Esophagus squamous epithelium (tissue), 5 donors: ENCODE results near the gene DNAL1. TPM values are rescaled to one million over a fixed set of nuclear protein-coding genes. Genes with fewer than 3 reads are reported as not detected.

Experiments used
- DNase-seq: peaks from one replicate; lab custom pipeline; 2025; lab: John Stamatoyannopoulos, UW
- H3K27ac ChIP-seq, 4 donors: fragments of 200-600 bp; sonication (generic); one replicate each; pipeline ENCODE4 v1.5.1; 2016 to 2019; ENCODE audit warnings: mild to moderate bottlenecking in 1 of 4
- H3K27me3 ChIP-seq, 4 donors: fragments of 200-600 bp; sonication (generic); 1 replicate in 3 of 4; 2 replicates in 1 of 4; pipeline versions ENCODE4 v1.5.1 to v1.6.0; 2017 to 2021; ENCODE audit warnings: antibody characterized with exemption in 1 of 4
- H3K36me3 ChIP-seq, 3 donors: fragments of 200-600 bp; sonication (generic); one replicate each; pipeline ENCODE4 v1.5.1; 2016 to 2019
- H3K4me1 ChIP-seq, 3 donors: fragments of 200-600 bp; sonication (generic); one replicate each; pipeline ENCODE4 v1.5.1; 2017 to 2019
- H3K4me3 ChIP-seq, 4 donors: fragments of 200-600 bp; sonication (generic); 1 replicate in 3 of 4; 2 replicates in 1 of 4; pipeline ENCODE4 v1.5.1; 2016 to 2019; ENCODE audit warnings: mild to moderate bottlenecking in 2 of 4, moderate library complexity in 1 of 4
- H3K9me3 ChIP-seq, 3 donors: fragments of 200-600 bp; sonication (generic); one replicate each; pipeline ENCODE4 v1.5.1; 2016 to 2019
- CTCF ChIP-seq, 6 experiments: fragments of 450-650 bp in 4 of 6; fragments of 200-600 bp in 2 of 6; sonication (generic) in 2 of 6; IDR thresholded peaks; one replicate each; pipeline ENCODE4 v1.5.1; 2016 to 2019; ENCODE audit warnings: antibody characterized with exemption in 6 of 6, mild to moderate bottlenecking in 4 of 6, moderate library complexity in 4 of 6
- POLR2A ChIP-seq, 4 donors: fragments of 450-650 bp; IDR thresholded peaks; one replicate each; pipeline ENCODE4 v1.6.1; 2017; ENCODE audit warnings: antibody characterized with exemption in 4 of 4, mild to moderate bottlenecking in 4 of 4, moderate library complexity in 3 of 4
- WGBS, 2 donors: methylation state at CpG; one replicate each; pipeline ENCODE4 v1.1.5; 2018; 5-methylcytosine and 5-hydroxymethylcytosine counted together
- intact Hi-C: fragments of 100-400 bp; cut with DNase I; formaldehyde crosslinking; loops from one replicate; pipeline ENCODE4 v1.15.0; 2022
- total RNA-seq, 4 donors: library from RNA; depleted of rRNA; stranded (reverse); fragments of >200 nt; gene quantifications; one replicate each; pipeline ENCODE4 v1.1.0, GENCODE V29; 2016
- donor health status: DM: yes; HTN: yes; CAD: no.

Gene DNAL1
- total RNA-seq, 4 donors from 2014 or later: 1.8 to 6.4 (median 4.1) TPM

- no peaks in the 10 kb centered on the region for H3K9me3 ChIP-seq
- H3K4me3 ChIP-seq: no peak overlapping the region
- H3K27ac ChIP-seq: peak overlapping the region; percentile 64 to 87 (median 82)
- H3K27me3 ChIP-seq: no peaks in the 10 kb centered on the region
- DNase-seq: no peak
- 92 to 100% methylated on average over 2 of the region's 2 CpGs for WGBS, 2 donors
- TF ChIP-seq POLR2A (IDR thresholded peaks at IDR 0.05) (no peak), CTCF (IDR thresholded peaks at IDR 0.05) (no peak)
- peaks cover 48 to 98% (median 65%) of the 10 kb centered on the region in 3 donors for H3K36me3 ChIP-seq
- intact Hi-C loops: loop anchor here (5.0 kb wide), 1 partner anchor 103 kb away; no protein-coding TSS in a partner anchor
- H3K4me1 ChIP-seq: peaks cover 9 to 73% (median 59%) of the 10 kb centered on the region in 3 donors
These were observed 79.9 kb downstream of the DNAL1 start for GRCh38 chr14:73724696-73725095.

GRCh38 chr14:73725116-73726024, 80.6 kb downstream of the DNAL1 start:
- Histone ChIP-seq H3K4me3 (no peak overlapping the region), H3K36me3 (peaks cover 43 to 98% (median 64%) of the 10 kb centered on the region in 3 donors), H3K27me3 (no peaks in the 10 kb centered on the region), H3K9me3 (no peaks in the 10 kb centered on the region), H3K27ac (peak overlapping the region; percentile 64 to 87 (median 82)), H3K4me1 (peaks cover 9 to 73% (median 59%) of the 10 kb centered on the region in 3 donors)
- WGBS, 2 donors: 80 to 93% methylated on average over 1 to 6 of the region's 8 CpGs
- intact Hi-C loops: loop anchor here (5.0 kb wide), 1 partner anchor 102 kb away; no protein-coding TSS in a partner anchor
- no peak for DNase-seq
- TF ChIP-seq POLR2A (IDR thresholded peaks at IDR 0.05): no peak
- TF ChIP-seq CTCF (IDR thresholded peaks at IDR 0.05): no peak

- H3K27ac ChIP-seq: peak overlapping the region; percentile 64 to 87 (median 82)
- peaks cover 34 to 98% (median 60%) of the 10 kb centered on the region in 3 donors for H3K36me3 ChIP-seq
- no peak overlapping the region for H3K4me3 ChIP-seq
- no peak for DNase-seq
- intact Hi-C loops: loop anchor here (5.0 kb wide), 1 partner anchor 101 kb away; no protein-coding TSS in a partner anchor
- 60% methylated on average over 2 of the region's 14 CpGs; no CpG with 5 or more reads in 1 of the 2 donors for WGBS, 2 donors
- H3K27me3 ChIP-seq: no peaks in the 10 kb centered on the region
- H3K4me1 ChIP-seq: peaks cover 9 to 81% (median 59%) of the 10 kb centered on the region in 3 donors
- no peaks in the 10 kb centered on the region for H3K9me3 ChIP-seq
- no peak for TF ChIP-seq CTCF (IDR thresholded peaks at IDR 0.05)
- TF ChIP-seq POLR2A (IDR thresholded peaks at IDR 0.05): no peak
These were observed 81.5 kb downstream of the DNAL1 start for GRCh38 chr14:73726025-73726961.

DNA sequence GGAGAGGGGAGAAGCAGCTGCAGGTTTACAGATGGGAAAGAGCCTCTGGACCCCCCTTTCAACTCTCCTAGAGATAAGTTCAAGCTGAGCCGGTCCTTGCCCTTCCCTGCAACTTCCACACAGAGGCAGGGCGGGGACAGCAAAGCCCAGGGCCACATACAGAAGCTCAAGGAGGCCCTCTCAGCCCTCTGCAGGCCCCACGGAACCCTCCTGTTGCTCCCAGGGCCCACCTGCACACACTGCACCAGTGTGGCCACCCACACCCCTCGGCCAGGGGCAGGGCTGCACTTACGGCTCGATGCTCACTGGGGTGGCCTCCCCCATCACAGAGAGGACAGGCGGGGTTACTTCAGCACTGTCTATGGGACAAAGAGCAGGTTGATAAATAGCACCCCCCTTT, 82.4 kb downstream of the DNAL1 start:
- H3K36me3 ChIP-seq: peaks cover 29 to 98% (median 51%) of the 10 kb centered on the region in 3 donors
- no peaks in the 10 kb centered on the region for H3K27me3 ChIP-seq
- H3K4me3 ChIP-seq: no peak overlapping the region
- TF ChIP-seq CTCF (IDR thresholded peaks at IDR 0.05) (no peak), POLR2A (IDR thresholded peaks at IDR 0.05) (no peak)
- H3K27ac ChIP-seq: peak overlapping the region; percentile 64 to 87 (median 82)
- WGBS, 2 donors: 80% methylated on average over 1 of the region's 7 CpGs; no CpG with 5 or more reads in 1 of the 2 donors
- intact Hi-C loops: loop anchor here (5.0 kb wide), 1 partner anchor 100 kb away; no protein-coding TSS in a partner anchor
- no peak for DNase-seq
- H3K9me3 ChIP-seq: no peaks in the 10 kb centered on the region
- peaks cover 9 to 89% (median 59%) of the 10 kb centered on the region in 3 donors for H3K4me1 ChIP-seq
